ENCODE measurements around the gene ZBTB5. TPM values are rescaled to one million over a fixed set of nuclear protein-coding genes. Genes with fewer than 3 reads are reported as not detected.
"Not testable (repeated sequence)": the region's sequence is repeated elsewhere in the genome, so short reads cannot be mapped to it uniquely, and the experiment has no call there.

Gene ZBTB5
- total RNA-seq, 2 donors from 2014 or later = 12.5 to 19.4 TPM

DNA sequence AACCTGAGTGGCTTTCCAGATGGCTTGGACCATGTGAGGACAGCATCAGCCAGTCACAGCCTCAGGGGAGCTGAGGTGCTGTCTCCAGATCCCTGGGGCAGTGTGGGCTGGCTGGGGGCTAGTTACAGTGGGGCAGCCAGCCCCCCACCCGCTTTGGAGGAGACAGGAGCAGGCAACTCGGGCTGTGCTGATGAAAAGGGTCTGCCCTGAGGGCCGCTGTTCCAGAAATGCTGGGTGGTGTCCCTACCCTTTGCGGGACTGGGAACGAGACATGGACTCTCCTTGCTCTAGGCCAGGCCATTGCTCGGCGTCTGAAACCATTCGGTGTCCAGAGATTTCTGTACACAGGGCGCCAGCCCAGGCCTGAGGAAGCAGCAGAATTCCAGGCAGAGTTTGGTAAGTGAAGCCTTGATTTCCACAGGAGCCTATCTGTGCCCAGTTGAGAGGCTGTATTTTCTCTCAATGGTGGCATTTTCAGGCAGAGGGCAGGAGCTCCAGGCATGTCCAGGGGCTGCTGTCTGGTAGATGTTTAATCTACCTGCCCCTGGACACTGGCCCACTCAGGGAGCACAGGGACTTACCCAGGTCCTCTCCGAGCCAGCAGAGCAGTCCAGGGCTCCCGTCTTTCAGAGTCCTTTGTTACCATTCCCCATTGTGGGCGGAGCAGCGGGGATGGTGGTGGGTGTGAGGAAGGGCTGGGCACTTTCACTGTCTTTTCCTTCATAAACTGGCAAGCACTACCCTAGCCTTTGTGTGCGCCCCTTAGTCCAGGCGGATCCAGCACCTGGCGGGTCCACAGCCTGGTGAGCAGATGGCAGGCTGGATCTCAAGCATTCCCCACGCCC lies 35.6 kb downstream of the ZBTB5 start:
- H3K4me3 ChIP-seq (ENCODE audit: low read length) = no peak overlapping the region
- Mint-ChIP-seq H3K36me3 (ENCODE audit: low read depth) (peaks cover 58% of the 10 kb centered on the region), H3K9me3 (no peaks in the 10 kb centered on the region), H3K27me3 (ENCODE audit: insufficient read depth) (no peaks in the 10 kb centered on the region), H3K27ac (no peak overlapping the region), H3K4me1 (peaks cover 7% of the 10 kb centered on the region), H3K4me3 (no peak overlapping the region)
- no peaks in the 10 kb centered on the region for H3K9me3 ChIP-seq (ENCODE audit: control insufficient read depth, low read length)
- peak overlapping the region; percentile 6 for H3K27ac ChIP-seq (ENCODE audit: low read depth, low read length)
- DNase-seq = no peak
- 91 to 93% methylated on average over 17 of the region's 17 CpGs for WGBS, 2 experiments (ENCODE audit: insufficient coverage in 1 of 2, insufficient read length in 1 of 2)
- H3K27me3 ChIP-seq (ENCODE audit: control insufficient read depth, insufficient read depth, low read length, poor library complexity, severe bottlenecking) = no peaks in the 10 kb centered on the region
- TF ChIP-seq, protein P1, sequence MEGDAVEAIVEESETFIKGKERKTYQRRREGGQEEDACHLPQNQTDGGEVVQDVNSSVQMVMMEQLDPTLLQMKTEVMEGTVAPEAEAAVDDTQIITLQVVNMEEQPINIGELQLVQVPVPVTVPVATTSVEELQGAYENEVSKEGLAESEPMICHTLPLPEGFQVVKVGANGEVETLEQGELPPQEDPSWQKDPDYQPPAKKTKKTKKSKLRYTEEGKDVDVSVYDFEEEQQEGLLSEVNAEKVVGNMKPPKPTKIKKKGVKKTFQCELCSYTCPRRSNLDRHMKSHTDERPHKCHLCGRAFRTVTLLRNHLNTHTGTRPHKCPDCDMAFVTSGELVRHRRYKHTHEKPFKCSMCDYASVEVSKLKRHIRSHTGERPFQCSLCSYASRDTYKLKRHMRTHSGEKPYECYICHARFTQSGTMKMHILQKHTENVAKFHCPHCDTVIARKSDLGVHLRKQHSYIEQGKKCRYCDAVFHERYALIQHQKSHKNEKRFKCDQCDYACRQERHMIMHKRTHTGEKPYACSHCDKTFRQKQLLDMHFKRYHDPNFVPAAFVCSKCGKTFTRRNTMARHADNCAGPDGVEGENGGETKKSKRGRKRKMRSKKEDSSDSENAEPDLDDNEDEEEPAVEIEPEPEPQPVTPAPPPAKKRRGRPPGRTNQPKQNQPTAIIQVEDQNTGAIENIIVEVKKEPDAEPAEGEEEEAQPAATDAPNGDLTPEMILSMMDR (conservative IDR thresholded peaks at IDR 0.05) = no peak
- peaks cover 7% of the 10 kb centered on the region for H3K4me1 ChIP-seq (ENCODE audit: control insufficient read depth, insufficient read depth, low read length)
- peaks cover 84% of the 10 kb centered on the region for H3K36me3 ChIP-seq (ENCODE audit: control insufficient read depth, insufficient read depth, low read length)
- H3K9ac ChIP-seq (ENCODE audit: extremely low read depth, low read length, poor library complexity, severe bottlenecking) = no peak overlapping the region

DNA sequence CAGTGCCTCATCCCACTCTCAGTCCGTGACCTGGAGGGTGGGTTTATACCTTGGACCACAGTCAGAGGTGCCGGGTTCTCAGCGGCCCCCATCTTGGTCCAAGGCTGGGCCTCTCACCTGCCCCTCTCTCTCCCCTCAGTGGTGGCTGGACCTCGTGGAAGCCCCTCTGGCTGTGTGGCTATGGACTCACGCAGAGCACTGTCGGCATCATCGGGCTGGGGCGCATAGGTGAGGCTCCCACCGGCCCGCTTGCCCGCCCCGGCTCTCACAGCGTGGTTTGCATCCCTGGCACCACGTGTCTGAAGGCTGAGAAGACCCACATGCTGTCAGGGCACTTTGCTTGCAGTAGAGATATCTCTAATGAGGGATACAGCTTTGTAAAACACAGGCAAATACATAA lies 36.9 kb downstream of the ZBTB5 start:
- 95 to 97% methylated on average over 10 to 14 of the region's 14 CpGs for WGBS, 2 experiments (ENCODE audit: insufficient coverage in 1 of 2, insufficient read length in 1 of 2)
- Histone ChIP-seq H3K36me3 (ENCODE audit: control insufficient read depth, insufficient read depth, low read length) (peaks cover 74% of the 10 kb centered on the region), H3K9ac (ENCODE audit: extremely low read depth, low read length, poor library complexity, severe bottlenecking) (no peak overlapping the region), H3K27ac (ENCODE audit: low read depth, low read length) (no peak overlapping the region), H3K4me1 (ENCODE audit: control insufficient read depth, insufficient read depth, low read length) (peaks cover 7% of the 10 kb centered on the region), H3K27me3 (ENCODE audit: control insufficient read depth, insufficient read depth, low read length, poor library complexity, severe bottlenecking) (no peaks in the 10 kb centered on the region), H3K9me3 (ENCODE audit: control insufficient read depth, low read length) (no peaks in the 10 kb centered on the region), H3K4me3 (ENCODE audit: low read length) (no peak overlapping the region)
- Mint-ChIP-seq H3K27ac (no peak overlapping the region), H3K4me3 (no peak overlapping the region), H3K4me1 (no peaks in the 10 kb centered on the region), H3K36me3 (ENCODE audit: low read depth) (peaks cover 46% of the 10 kb centered on the region), H3K27me3 (ENCODE audit: insufficient read depth) (no peaks in the 10 kb centered on the region), H3K9me3 (no peaks in the 10 kb centered on the region)
- DNase-seq = no peak
- TF ChIP-seq, protein P1 (conservative IDR thresholded peaks at IDR 0.05) = no peak

DNA sequence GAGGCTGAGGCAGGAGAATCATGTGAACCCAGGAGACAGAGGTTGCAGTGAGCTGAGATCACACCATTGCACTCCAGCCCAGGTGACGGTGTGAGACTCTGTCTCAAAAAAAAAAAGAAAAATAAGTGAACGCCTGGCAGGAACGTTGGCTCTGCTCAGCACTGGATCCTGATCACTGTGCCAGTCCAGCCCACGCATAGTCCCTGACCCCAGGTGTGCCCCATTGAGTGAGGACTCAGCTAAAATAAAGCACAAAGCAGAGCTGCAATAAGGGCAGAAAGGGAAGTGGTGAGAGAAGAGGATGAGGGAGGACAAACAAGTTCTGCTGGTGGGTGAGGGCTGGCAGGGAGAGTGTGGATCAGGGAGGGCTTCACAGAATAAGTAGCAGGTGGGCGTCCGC lies 38.4 kb downstream of the ZBTB5 start:
- peaks cover 3% of the 10 kb centered on the region for H3K4me1 Mint-ChIP-seq
- no peak for DNase-seq
- H3K4me3 Mint-ChIP-seq = no peak overlapping the region
- H3K4me3 ChIP-seq (ENCODE audit: low read length) = no peak overlapping the region
- H3K27ac Mint-ChIP-seq = no peak overlapping the region
- H3K9ac ChIP-seq (ENCODE audit: extremely low read depth, low read length, poor library complexity, severe bottlenecking) = no peak overlapping the region
- peaks cover 63% of the 10 kb centered on the region for H3K36me3 ChIP-seq (ENCODE audit: control insufficient read depth, insufficient read depth, low read length)
- 96 to 99% methylated on average over 6 of the region's 6 CpGs for WGBS, 2 experiments (ENCODE audit: insufficient coverage in 1 of 2, insufficient read length in 1 of 2)
- H3K27me3 ChIP-seq (ENCODE audit: control insufficient read depth, insufficient read depth, low read length, poor library complexity, severe bottlenecking) = no peaks in the 10 kb centered on the region
- no peaks in the 10 kb centered on the region for H3K9me3 Mint-ChIP-seq
- peaks cover 7% of the 10 kb centered on the region for H3K4me1 ChIP-seq (ENCODE audit: control insufficient read depth, insufficient read depth, low read length)
- TF ChIP-seq, protein P1 (conservative IDR thresholded peaks at IDR 0.05) = no peak
- H3K36me3 Mint-ChIP-seq (ENCODE audit: low read depth) = peaks cover 35% of the 10 kb centered on the region
- no peak overlapping the region for H3K27ac ChIP-seq (ENCODE audit: low read depth, low read length)
- no peaks in the 10 kb centered on the region for H3K9me3 ChIP-seq (ENCODE audit: control insufficient read depth, low read length)
- no peaks in the 10 kb centered on the region for H3K27me3 Mint-ChIP-seq (ENCODE audit: insufficient read depth)

DNA sequence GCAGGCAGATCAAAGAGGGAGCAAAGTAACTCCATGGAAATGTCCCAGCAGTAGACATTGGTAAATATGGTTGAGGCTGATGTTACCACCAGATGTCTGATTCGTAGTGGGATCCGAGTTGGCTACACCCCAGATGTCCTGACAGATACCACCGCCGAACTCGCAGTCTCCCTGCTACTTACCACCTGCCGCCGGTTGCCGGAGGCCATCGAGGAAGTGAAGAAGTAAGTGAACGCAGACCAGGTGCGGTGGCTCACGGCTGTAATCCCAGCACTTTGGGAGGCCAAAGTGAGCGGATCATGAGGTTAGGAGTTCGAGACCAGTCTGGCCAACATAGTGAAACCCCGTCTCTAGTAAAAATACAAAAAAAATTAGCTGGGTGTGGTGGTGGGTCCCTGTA lies 38.8 kb downstream of the ZBTB5 start:
- not testable (repeated sequence) for H3K4me3 ChIP-seq (ENCODE audit: low read length); H3K9me3 Mint-ChIP-seq; H3K9ac ChIP-seq (ENCODE audit: extremely low read depth, low read length, poor library complexity, severe bottlenecking); DNase-seq; H3K27ac Mint-ChIP-seq; H3K27me3 ChIP-seq (ENCODE audit: control insufficient read depth, insufficient read depth, low read length, poor library complexity, severe bottlenecking); H3K27ac ChIP-seq (ENCODE audit: low read depth, low read length); H3K4me1 Mint-ChIP-seq; H3K4me1 ChIP-seq (ENCODE audit: control insufficient read depth, insufficient read depth, low read length); H3K9me3 ChIP-seq (ENCODE audit: control insufficient read depth, low read length); H3K4me3 Mint-ChIP-seq; H3K27me3 Mint-ChIP-seq (ENCODE audit: insufficient read depth)
- 97 to 99% methylated on average over 10 to 15 of the region's 15 CpGs for WGBS, 2 experiments (ENCODE audit: insufficient coverage in 1 of 2, insufficient read length in 1 of 2)
- H3K36me3 Mint-ChIP-seq (ENCODE audit: low read depth) = peaks cover 31% of the 10 kb centered on the region
- H3K36me3 ChIP-seq (ENCODE audit: control insufficient read depth, insufficient read depth, low read length) = peaks cover 58% of the 10 kb centered on the region

All from endodermal cell (in vitro differentiated cells).